ENCODE data around the gene PTCD2. TPM values are rescaled to one million over a fixed set of nuclear protein-coding genes. Genes with fewer than 3 reads are reported as not detected.

Gene PTCD2
- total and polyA plus RNA-seq, 2 of the 8 experiments (the other 6 are each of a cell fraction or from before 2014, with no cell fraction given): 7.3 to 15.4 TPM

GRCh38 chr5:72378639-72379289 lies 58.6 kb downstream of the PTCD2 start (continued):
- TF ChIP-seq USF2 (IDR thresholded peaks at IDR 0.05; ENCODE audit: low read length) (no peak), SIRT6 (IDR thresholded peaks at IDR 0.05; ENCODE audit: low read length) (no peak), MAX (IDR thresholded peaks at IDR 0.05) (no peak), RXRA (IDR thresholded peaks at IDR 0.05; ENCODE audit: insufficient read depth, low read depth, low read length) (no peak), TAF7 (optimal IDR thresholded peaks at IDR 0.05; ENCODE audit: borderline replicate concordance, low read depth, low read length) (no peak), SP1 (IDR thresholded peaks at IDR 0.05; ENCODE audit: low read depth, low read length) (no peak), RNF2 (IDR thresholded peaks at IDR 0.05; ENCODE audit: borderline replicate concordance, low read depth, low read length, missing control alignments, poor library complexity, severe bottlenecking) (no peak), CBX8 (IDR thresholded peaks at IDR 0.05; ENCODE audit: borderline replicate concordance, low read depth, low read length) (no peak)
- TF ChIP-seq, protein P1, sequence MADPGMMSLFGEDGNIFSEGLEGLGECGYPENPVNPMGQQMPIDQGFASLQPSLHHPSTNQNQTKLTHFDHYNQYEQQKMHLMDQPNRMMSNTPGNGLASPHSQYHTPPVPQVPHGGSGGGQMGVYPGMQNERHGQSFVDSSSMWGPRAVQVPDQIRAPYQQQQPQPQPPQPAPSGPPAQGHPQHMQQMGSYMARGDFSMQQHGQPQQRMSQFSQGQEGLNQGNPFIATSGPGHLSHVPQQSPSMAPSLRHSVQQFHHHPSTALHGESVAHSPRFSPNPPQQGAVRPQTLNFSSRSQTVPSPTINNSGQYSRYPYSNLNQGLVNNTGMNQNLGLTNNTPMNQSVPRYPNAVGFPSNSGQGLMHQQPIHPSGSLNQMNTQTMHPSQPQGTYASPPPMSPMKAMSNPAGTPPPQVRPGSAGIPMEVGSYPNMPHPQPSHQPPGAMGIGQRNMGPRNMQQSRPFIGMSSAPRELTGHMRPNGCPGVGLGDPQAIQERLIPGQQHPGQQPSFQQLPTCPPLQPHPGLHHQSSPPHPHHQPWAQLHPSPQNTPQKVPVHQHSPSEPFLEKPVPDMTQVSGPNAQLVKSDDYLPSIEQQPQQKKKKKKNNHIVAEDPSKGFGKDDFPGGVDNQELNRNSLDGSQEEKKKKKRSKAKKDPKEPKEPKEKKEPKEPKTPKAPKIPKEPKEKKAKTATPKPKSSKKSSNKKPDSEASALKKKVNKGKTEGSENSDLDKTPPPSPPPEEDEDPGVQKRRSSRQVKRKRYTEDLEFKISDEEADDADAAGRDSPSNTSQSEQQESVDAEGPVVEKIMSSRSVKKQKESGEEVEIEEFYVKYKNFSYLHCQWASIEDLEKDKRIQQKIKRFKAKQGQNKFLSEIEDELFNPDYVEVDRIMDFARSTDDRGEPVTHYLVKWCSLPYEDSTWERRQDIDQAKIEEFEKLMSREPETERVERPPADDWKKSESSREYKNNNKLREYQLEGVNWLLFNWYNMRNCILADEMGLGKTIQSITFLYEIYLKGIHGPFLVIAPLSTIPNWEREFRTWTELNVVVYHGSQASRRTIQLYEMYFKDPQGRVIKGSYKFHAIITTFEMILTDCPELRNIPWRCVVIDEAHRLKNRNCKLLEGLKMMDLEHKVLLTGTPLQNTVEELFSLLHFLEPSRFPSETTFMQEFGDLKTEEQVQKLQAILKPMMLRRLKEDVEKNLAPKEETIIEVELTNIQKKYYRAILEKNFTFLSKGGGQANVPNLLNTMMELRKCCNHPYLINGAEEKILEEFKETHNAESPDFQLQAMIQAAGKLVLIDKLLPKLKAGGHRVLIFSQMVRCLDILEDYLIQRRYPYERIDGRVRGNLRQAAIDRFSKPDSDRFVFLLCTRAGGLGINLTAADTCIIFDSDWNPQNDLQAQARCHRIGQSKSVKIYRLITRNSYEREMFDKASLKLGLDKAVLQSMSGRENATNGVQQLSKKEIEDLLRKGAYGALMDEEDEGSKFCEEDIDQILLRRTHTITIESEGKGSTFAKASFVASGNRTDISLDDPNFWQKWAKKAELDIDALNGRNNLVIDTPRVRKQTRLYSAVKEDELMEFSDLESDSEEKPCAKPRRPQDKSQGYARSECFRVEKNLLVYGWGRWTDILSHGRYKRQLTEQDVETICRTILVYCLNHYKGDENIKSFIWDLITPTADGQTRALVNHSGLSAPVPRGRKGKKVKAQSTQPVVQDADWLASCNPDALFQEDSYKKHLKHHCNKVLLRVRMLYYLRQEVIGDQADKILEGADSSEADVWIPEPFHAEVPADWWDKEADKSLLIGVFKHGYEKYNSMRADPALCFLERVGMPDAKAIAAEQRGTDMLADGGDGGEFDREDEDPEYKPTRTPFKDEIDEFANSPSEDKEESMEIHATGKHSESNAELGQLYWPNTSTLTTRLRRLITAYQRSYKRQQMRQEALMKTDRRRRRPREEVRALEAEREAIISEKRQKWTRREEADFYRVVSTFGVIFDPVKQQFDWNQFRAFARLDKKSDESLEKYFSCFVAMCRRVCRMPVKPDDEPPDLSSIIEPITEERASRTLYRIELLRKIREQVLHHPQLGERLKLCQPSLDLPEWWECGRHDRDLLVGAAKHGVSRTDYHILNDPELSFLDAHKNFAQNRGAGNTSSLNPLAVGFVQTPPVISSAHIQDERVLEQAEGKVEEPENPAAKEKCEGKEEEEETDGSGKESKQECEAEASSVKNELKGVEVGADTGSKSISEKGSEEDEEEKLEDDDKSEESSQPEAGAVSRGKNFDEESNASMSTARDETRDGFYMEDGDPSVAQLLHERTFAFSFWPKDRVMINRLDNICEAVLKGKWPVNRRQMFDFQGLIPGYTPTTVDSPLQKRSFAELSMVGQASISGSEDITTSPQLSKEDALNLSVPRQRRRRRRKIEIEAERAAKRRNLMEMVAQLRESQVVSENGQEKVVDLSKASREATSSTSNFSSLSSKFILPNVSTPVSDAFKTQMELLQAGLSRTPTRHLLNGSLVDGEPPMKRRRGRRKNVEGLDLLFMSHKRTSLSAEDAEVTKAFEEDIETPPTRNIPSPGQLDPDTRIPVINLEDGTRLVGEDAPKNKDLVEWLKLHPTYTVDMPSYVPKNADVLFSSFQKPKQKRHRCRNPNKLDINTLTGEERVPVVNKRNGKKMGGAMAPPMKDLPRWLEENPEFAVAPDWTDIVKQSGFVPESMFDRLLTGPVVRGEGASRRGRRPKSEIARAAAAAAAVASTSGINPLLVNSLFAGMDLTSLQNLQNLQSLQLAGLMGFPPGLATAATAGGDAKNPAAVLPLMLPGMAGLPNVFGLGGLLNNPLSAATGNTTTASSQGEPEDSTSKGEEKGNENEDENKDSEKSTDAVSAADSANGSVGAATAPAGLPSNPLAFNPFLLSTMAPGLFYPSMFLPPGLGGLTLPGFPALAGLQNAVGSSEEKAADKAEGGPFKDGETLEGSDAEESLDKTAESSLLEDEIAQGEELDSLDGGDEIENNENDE (IDR thresholded peaks at IDR 0.05; ENCODE audit: insufficient replicate concordance, low read length): no peak

Measured in H1 (cell line).